ENCODE data around the gene THSD4. TPM values are rescaled to one million over a fixed set of nuclear protein-coding genes. Genes with fewer than 3 reads are reported as not detected.

Gene THSD4
- total RNA-seq, 6 experiments from 2014 or later, result 5.2 to 21.8 (median 13.7) TPM

DNA sequence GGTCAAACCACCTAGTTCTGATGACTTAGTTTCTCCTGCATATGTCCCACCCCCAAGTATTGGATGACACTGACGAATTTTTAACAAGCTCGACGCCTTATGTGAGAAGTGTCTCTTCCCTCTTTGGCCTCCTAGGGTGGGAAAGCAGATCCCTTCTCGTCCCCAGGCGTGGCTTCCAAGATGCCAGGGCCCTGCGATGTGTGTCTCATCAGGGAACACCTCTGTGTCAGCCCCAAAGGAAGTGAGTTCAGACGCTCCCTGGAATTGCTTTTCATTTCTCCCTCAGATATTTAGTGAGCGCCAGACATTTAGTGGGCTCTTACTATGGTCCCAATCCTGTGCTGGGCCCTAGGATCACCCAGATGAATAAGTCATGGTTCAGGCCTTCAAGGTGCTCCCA, 482.4 kb downstream of the THSD4 start:
- DNase-seq, result no peak
- Histone ChIP-seq H3K4me1 (peaks cover 0 to 12% (median 0%) of the 10 kb centered on the region in 4 donors), H3K4me3 (no peak overlapping the region), H3K9me3 (no peaks in the 10 kb centered on the region), H3K27me3 (no peaks in the 10 kb centered on the region), H3K36me3 (no peaks in the 10 kb centered on the region), H3K27ac (no peak overlapping the region)
- intact Hi-C loops (cut with DNase I), result no loop called here
- no peak for TF ChIP-seq CTCF (IDR thresholded peaks at IDR 0.05)
- no peak for TF ChIP-seq POLR2A (IDR thresholded peaks at IDR 0.05)
- no peak for ATAC-seq
- 94% methylated on average over 5 of the region's 8 CpGs for WGBS (ENCODE audit: insufficient coverage, low coverage, low lambda C conversion rate, missing lambda C conversion rate)

DNA sequence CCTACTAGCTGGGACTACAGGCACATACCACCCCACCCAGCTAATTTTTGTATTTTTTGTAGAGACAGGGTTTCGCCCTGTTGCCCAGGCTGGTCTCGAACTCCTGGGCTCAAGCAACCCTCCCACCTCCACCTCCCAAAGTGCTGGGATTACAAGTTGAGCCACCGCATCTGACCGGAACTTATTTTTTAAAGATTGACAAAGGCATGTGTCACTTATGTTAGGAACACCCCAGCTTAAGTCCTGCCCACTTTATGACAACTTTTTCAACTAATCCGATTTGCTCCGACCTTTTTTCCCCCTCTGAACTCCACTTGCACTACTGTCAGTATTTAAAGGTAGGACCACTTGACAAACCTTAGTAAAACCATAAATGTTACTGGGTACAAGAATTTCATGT, 483.5 kb downstream of the THSD4 start:
- Histone ChIP-seq H3K4me3 (no peak overlapping the region), H3K36me3 (no peaks in the 10 kb centered on the region), H3K4me1 (peaks cover 0 to 12% (median 0%) of the 10 kb centered on the region in 4 donors), H3K9me3 (no peaks in the 10 kb centered on the region), H3K27ac (no peak overlapping the region), H3K27me3 (no peaks in the 10 kb centered on the region)
- intact Hi-C loops (cut with DNase I), result no loop called here
- no peak for DNase-seq
- ATAC-seq, result no peak
- 87% methylated on average over 6 of the region's 6 CpGs for WGBS (ENCODE audit: insufficient coverage, low coverage, low lambda C conversion rate, missing lambda C conversion rate)
- TF ChIP-seq POLR2A (IDR thresholded peaks at IDR 0.05) (no peak), CTCF (IDR thresholded peaks at IDR 0.05) (no peak)

GRCh38 chr15:71599418-71600151, 484.3 kb downstream of the THSD4 start:
- peaks cover 0 to 12% (median 0%) of the 10 kb centered on the region in 4 donors for H3K4me1 ChIP-seq
- 89% methylated on average over 5 of the region's 9 CpGs for WGBS (ENCODE audit: insufficient coverage, low coverage, low lambda C conversion rate, missing lambda C conversion rate)
- no peaks in the 10 kb centered on the region for H3K36me3 ChIP-seq
- H3K27ac ChIP-seq, result no peak overlapping the region
- TF ChIP-seq CTCF (IDR thresholded peaks at IDR 0.05) (no peak), POLR2A (IDR thresholded peaks at IDR 0.05) (no peak)
- ATAC-seq, result no peak
- no peak for DNase-seq
- no peaks in the 10 kb centered on the region for H3K9me3 ChIP-seq
- no peaks in the 10 kb centered on the region for H3K27me3 ChIP-seq
- no peak overlapping the region for H3K4me3 ChIP-seq
- intact Hi-C loops (cut with DNase I), result no loop called here

- 62% methylated on average over 1 of the region's 1 CpG for WGBS (ENCODE audit: insufficient coverage, low coverage, low lambda C conversion rate, missing lambda C conversion rate)
- intact Hi-C loops (cut with DNase I), result no loop called here
- peaks cover 0 to 12% (median 0%) of the 10 kb centered on the region in 4 donors for H3K4me1 ChIP-seq
Observed at GRCh38 chr15:71600237-71600636, 485.0 kb downstream of the THSD4 start.

More at GRCh38 chr15:71600237-71600636, 485.0 kb downstream of the THSD4 start:
- Histone ChIP-seq H3K27ac (no peak overlapping the region), H3K9me3 (no peaks in the 10 kb centered on the region), H3K36me3 (no peaks in the 10 kb centered on the region), H3K27me3 (no peaks in the 10 kb centered on the region), H3K4me3 (no peak overlapping the region)
- TF ChIP-seq POLR2A (IDR thresholded peaks at IDR 0.05), result no peak
- TF ChIP-seq CTCF (IDR thresholded peaks at IDR 0.05), result no peak
- no peak for DNase-seq
- ATAC-seq, result no peak
